D721Med (cell line): ENCODE data around the gene NFATC1.

Experiments
- DNase-seq: peaks from one replicate; pipeline ENCODE4 v3.0.0; 2011; ENCODE audit warnings: low spot score; ENCODE audit not compliant: insufficient read length
- FAIRE-seq: peaks from 2 replicates; lab custom pipeline; 2011; peaks lifted over from hg19 to GRCh38; lab: Jason Lieb, UNC
- TF ChIP-seq, protein P1 (sequence below): IDR thresholded peaks from 2 replicates; pipeline ENCODE4 v1.5.1; 2012; ENCODE audit warnings: mild to moderate bottlenecking, control low read depth; ENCODE audit not compliant: insufficient read depth; ENCODE audit errors: missing control alignments

Gene NFATC1

GRCh38 chr18:79531386-79531785 is 135.7 kb downstream of the NFATC1 start:
- TF ChIP-seq, protein P1, sequence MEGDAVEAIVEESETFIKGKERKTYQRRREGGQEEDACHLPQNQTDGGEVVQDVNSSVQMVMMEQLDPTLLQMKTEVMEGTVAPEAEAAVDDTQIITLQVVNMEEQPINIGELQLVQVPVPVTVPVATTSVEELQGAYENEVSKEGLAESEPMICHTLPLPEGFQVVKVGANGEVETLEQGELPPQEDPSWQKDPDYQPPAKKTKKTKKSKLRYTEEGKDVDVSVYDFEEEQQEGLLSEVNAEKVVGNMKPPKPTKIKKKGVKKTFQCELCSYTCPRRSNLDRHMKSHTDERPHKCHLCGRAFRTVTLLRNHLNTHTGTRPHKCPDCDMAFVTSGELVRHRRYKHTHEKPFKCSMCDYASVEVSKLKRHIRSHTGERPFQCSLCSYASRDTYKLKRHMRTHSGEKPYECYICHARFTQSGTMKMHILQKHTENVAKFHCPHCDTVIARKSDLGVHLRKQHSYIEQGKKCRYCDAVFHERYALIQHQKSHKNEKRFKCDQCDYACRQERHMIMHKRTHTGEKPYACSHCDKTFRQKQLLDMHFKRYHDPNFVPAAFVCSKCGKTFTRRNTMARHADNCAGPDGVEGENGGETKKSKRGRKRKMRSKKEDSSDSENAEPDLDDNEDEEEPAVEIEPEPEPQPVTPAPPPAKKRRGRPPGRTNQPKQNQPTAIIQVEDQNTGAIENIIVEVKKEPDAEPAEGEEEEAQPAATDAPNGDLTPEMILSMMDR, result no peak
- no peak for FAIRE-seq
- no peak for DNase-seq

- TF ChIP-seq, protein P1, result no peak
Measured at GRCh38 chr18:79531926-79532312, 136.2 kb downstream of the NFATC1 start.

DNA sequence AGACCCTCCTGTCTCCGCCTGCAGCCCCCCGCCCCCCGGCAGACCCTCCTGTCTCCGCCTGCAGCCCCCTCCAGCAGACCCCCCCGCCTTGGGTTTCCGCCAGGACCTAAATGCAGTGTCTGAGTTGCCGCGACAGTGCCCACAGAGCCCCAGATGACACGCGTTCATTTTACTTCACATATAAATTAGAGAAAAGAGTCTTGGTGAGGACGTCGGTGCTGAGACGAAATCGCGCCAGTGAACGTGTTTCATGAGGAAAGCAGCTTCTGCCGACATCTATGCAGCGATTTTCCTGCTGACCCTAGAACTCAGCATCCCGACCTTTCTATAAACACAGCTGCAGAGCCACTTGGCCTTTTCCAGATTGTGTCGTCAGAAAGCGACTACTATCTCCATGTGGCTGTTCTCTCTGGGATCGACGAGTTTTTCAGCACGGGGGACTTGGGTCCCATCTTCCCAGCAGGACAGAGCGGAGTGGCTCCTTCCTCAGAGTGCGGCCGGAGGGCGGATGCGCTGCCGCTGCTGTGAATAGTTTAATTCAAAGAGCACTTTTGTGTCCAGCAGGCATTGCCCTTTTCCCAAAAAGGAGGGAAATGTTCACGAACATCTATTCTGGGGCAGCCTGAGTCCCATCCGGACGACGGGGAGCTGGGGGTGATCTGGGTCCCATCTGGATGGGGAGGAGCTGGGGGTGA is 136.7 kb downstream of the NFATC1 start:
- TF ChIP-seq, protein P1, result no peak
- DNase-seq (no peak), FAIRE-seq (no peak)

More at GRCh38 chr18:79531926-79532312, 136.2 kb downstream of the NFATC1 start:
- FAIRE-seq, result no peak
- no peak for DNase-seq

- TF ChIP-seq, protein P1, result no peak
- FAIRE-seq (no peak), DNase-seq (no peak)
Measured at GRCh38 chr18:79533146-79533545, 137.4 kb downstream of the NFATC1 start.

- DNase-seq, result no peak
- TF ChIP-seq, protein P1, result no peak
- no peak for FAIRE-seq
Measured at GRCh38 chr18:79533591-79533990, 137.9 kb downstream of the NFATC1 start.

DNA sequence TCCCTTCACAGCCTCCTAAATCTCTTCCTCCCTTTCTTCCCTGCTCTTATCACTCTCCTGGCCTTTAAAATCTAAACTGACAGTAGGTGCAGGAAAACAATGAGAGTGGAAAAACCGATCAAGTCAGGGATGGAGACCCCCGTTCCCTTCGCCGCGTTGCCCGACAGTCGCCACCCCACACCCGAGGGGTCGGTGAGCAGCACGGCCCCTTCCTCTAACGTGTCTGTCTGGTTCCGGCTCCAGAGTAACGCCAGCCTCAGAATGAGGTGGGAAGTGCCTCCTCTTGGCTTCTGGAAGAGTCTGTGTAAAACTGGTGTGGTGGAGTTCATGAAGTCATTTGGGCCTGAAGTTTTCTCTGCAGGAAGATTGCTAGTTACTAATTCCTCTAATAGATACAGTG is 138.6 kb downstream of the NFATC1 start:
- TF ChIP-seq, protein P1, result no peak
- FAIRE-seq (no peak), DNase-seq (no peak)

GRCh38 chr18:79537758-79538157 is 142.0 kb downstream of the NFATC1 start:
- TF ChIP-seq, protein P1, result no peak
- DNase-seq (no peak), FAIRE-seq (no peak)
